HG03108 (cell line): Measurements from ENCODE around the gene CFAP100.

Experiments
- ATAC-seq: cut with Tn5 transposase; IDR thresholded peaks from one replicate; pipeline ENCODE4 v1.9.1; 2021; ENCODE audit warnings: moderate library complexity; ENCODE audit not compliant: unreplicated experiment

CFAP100 gene

DNA sequence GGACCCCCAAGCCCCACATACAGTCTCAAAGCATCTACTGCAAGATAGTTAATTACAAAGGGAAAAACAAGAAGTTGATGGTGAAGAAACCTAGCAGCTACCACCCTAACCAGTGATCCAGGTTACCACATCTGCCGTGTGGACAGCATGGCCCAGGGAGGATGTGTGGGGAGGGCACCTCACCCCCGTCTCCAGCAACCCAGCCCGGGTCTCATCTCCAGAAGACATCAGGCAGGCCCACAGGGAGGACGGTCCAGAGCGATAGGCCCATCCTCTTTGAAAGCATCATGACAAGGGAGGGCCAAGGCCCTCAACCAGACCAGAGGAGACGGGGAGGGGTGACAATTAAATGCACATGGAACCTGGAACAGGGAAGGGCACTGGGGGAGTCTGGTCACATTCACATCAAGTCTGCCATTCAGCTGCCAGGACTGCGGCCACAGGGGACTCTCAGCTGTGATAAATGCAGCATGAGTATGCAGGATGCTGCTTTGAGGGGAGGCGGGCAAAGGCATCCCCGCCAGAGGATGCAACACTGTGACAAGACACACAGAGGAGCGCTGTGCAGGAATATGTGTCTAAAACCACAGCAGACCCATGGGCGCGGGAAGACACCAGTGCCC is 62.2 kb downstream of the CFAP100 start:
- no peak for ATAC-seq

DNA sequence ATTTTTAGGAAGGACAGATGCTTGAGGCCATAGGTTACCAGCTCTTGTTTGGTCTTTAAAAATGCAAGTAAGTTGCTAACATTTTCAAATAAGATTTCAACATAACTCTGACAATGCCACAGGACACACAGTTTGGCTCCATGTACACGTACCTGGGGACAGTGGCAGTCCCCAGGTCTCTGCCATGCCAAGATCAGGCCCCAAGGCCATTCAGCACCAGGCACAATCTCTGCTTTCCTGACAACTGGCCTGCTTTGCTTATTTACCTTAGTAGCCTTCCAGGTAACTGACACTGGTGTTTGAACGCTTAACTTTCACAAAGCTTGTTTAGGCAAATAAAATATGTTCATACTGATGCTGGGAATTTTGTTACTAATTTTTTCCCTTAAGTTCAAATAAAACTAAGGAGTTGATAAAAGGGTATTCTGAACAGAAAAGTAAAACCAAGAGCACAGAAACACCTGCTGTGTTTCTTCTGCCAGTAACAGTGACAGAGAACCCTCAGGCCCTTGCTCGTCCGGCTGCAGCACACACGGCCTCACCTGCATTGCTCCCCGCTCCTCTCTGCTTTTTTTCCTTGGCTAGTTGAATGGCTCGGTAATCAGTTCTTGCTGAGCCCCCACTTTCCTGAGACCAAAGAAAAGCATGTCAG is 64.5 kb downstream of the CFAP100 start:
- no peak for ATAC-seq

DNA sequence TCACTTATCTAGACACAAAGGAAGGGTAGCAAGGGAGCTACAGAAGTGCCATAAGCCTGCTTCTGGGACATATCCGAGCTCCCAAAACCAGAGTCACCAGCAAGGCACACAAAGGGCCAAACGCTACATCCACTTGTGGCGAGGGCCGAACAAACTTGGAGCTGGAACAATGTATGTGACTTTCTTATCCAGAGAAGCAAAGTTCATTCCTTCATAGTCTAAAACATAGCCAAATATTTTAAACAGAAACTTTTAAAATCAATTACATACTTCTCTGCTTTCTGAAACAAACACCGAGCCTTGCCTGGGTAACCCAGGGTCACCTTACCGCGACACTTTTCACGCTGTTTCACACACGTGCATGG is 65.0 kb downstream of the CFAP100 start:
- no peak for ATAC-seq

DNA sequence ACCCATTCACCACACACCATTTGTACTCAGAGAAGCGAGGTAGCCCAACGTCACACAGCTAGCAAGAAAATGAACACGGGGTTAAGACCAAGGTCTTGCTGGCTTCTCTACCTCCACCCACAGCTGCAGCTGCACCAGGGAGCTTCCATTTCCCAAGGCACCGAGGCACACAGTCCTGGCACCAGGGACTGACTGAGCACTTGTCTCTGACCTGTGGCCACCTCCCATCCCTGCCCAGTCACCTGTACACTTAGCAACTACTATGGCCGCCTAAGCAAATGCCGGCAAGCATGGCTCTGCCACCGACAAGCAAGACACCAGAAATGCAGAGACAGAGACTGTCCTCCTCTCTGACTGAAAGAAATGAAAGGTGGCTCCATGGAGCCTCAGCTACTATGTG is 65.7 kb downstream of the CFAP100 start:
- no peak for ATAC-seq

DNA sequence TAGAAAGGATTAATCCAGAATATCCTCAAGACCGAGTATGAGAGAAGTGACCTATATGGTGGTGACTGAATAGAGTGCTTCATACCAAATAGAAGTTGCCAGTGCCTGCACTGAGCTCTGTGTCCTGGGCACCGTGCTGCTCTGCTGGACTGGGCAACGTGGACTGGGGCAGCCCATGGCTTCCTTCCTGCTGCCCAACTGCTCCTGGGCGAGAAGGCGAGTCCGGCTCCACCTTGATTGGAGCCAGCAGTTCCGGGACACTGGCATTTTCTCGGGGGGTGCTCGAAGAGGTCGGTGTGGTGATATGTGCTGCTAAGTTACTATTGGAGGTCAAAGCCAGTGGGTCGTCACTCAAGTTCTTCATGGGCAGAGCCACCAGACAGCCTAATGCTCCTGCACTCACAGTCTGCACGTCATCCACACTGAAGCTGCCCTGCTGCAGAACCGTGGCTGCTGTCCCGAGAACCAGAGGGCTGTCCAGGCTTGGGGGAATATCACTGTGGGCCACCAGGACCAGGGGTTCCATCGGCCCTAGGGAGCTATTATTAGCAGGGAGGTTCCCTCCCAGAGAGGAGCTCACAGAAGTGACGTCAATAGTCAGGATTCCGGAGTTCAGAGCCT is 66.9 kb downstream of the CFAP100 start:
- ATAC-seq: no peak

DNA sequence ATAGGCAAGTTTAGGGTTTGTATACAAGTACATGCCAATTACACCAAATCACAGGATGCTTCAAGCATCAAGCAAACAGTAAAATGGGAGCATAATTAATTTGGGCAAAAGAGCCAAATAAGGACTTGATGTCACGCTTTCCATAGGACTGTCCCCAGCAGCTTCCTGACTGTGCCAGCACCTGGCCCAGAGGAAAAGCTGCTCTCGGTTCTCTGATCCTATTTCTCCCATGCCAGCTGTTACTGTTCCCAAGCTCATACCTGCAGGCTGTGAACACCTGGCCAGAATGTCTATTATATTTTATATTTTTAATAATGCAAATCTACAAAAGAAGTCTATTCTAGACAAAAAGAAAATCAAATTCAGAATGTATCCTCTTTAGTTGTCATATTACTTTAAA is 68.8 kb downstream of the CFAP100 start:
- no peak for ATAC-seq

DNA sequence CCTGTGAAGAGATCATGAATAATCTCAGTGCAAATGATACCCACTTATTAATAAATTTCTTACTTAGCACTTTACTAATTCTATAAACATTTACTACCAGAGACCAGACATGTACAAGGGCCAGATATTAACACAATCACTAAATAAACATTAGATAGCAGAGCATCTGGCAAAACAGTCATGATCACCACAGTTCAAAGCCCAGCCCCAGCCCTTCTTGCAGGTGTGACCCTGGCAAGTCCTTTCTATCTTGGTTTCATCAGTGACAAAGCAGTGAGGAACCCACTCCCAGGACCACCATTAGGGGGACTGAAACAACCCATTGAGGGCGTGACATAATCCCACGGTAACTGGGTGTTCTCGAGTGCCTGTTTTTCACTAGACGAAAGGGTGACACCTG is 69.4 kb downstream of the CFAP100 start:
- ATAC-seq: no peak

DNA sequence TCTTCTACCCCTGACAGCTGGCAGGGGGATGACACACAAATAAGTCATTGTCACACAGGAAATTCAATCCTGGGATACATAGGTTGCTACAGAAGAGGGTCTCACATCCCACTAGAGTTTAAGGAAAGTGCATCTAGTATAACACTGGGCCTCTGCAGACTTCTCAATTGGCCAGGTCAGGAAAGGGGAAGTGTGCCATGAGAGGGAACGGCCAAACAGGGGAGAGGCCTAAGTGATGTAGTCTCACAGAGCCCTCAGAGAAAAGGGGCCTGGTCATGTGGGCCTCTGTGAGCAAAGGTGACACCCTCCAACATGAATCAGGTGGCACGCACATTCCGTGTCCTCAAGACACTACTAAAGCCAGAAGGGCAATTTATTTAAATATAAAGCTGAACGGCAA is 69.8 kb downstream of the CFAP100 start:
- ATAC-seq: no peak

DNA sequence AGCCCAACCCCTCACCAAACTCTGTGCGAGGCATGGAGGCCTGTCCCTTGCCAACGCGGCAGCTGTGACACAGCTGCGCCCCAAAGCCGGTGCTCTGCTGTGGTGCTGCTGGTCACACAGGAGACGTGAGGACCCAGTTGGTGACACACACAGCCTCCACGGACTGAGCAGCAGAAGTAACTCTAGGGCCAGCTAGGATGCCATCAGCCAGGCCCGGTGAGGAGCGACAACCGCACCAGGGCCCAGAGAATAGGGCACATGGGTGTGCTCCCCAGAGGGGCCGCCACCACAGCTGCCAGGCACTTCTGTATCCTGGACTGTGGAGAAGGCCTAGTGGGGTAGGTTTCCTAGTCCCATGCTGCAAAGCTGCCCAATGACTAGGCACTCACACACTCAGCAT is 70.3 kb downstream of the CFAP100 start:
- ATAC-seq: no peak

DNA sequence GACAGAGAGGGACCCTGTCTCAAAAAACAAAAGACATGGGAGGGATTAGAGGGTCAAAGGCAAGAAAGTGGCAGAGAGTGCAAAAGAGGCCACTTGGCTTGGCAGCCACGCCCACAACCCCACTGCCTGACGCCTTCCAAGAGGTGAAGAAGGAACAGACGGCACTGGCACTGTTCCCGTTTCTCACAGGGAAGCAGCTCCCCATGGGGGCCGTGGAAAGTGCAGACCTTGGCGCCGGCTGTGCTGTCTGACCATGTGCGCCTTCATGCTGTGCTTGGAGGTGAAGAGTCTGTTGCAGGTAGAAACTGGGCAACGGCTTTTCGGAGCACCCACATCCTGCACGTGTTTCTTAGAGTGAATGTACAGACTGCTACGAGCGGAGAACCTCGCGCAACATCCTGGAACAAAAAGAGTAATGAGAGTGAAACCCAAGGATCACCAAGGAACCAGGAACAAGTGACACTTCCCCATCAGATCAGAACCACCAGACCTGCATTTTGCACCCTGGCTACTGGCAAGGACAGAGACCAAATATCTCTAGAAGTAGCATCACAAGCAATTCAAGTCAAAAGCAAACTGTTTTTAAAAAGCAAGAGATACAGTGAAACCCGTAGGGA is 71.3 kb downstream of the CFAP100 start:
- no peak for ATAC-seq

DNA sequence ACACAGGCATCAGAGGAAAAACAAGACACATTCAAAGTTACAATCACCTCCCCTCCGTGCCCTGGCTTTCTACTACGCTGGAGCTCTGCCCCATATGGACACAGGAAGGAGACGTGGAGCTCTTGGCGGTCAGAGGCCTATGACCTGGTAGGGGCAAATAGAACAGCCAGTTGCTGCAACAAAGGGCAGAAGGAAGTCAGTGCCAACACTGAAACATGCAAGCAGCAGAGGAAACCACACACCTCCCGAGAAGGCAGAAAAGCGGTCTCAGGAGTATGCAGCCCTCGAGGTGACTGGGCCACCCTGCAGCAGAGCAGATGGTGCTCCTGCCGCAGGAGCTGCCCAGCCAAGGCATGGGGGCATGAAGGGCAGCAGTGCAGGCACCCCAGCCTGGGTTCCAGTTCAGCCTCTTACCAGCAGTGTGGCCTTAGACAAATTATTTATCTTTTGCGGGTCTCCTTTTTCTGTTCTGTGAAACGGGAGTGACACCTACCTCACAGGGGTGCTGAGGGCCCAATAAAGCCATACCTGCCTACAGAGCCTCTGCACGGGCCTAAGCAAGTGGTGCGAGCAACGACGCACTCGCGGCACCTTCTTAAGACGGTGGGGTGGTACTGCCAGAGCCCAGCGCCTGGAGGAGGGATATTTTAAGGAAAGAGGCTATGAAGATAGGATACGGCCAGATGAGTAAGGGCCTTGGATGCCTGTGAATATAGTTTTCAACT is 72.3 kb downstream of the CFAP100 start:
- ATAC-seq: no peak

DNA sequence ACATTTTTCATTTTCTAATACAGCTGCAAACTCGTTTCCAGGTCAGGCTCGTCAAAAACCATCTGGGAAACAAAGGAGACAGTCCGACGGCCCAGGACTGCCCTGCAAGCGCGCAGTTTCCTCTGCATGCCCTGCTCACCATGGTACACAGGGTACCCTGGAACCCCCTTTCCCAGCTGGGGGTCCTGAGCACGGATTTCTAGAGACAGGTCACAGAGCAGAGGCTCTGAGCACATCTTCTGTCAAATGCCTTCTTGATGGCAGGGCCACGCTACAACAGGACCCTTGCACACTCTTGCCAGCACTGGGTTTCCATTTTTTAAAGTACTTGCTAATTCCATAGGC is 72.9 kb downstream of the CFAP100 start:
- ATAC-seq: no peak

DNA sequence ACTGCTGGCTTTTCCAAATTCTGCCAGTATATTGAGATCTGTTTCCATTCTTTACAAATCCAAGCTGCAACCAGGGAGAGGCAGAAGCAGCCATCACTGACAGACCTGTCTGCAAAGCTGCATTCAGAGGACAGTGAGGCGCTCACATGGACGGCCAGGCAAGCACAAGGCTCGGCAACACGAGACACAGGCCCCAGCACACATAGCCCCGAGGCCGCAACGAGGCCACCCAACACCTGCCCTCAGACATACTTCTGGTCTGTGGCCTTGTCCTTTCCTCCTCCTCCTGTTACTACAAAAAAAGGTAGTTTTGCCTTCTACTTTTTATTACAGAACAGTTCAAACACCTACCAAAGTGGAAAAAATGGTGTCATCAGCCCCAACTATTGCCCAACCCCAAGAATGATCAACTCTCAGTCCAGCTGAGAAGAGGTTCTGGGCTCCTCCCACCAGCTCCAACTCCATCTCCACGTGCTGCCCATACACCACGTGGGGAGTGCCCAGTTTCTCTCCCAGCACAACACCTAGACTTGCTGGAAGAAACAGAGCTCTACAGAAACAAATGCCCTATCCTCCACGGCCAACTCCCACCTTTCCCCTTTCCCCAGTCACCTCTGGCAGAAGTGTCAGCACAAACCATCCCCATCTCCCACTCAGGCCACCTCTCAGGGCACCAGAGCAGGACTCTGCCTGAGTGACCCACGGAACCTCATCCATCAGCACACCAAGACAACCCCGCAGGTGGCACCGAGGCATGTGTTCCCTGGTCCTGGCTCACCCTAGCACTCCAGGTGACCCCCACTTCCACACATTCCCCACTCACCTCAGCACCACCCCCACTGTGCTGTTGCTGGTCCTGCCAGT is 73.6 kb downstream of the CFAP100 start:
- ATAC-seq: no peak

DNA sequence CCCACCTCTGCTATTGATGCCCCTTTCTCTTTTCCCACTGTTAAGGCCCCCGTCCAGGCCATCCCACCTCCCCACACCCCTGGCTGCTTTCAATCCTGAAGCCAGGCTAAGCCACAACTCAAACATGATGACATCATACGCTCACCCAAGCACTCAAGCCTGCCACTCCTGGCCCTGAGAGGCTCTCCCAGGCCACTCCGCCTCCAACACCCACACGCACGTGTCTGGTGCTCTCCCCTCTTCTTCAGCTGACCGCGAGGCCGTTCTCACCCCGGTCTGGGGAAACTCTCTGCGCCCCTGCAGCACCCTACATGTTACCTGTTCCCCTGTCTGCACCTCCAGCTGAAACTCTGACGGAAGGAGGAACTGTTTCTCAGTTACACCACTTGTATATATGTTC is 74.8 kb downstream of the CFAP100 start:
- no peak for ATAC-seq

DNA sequence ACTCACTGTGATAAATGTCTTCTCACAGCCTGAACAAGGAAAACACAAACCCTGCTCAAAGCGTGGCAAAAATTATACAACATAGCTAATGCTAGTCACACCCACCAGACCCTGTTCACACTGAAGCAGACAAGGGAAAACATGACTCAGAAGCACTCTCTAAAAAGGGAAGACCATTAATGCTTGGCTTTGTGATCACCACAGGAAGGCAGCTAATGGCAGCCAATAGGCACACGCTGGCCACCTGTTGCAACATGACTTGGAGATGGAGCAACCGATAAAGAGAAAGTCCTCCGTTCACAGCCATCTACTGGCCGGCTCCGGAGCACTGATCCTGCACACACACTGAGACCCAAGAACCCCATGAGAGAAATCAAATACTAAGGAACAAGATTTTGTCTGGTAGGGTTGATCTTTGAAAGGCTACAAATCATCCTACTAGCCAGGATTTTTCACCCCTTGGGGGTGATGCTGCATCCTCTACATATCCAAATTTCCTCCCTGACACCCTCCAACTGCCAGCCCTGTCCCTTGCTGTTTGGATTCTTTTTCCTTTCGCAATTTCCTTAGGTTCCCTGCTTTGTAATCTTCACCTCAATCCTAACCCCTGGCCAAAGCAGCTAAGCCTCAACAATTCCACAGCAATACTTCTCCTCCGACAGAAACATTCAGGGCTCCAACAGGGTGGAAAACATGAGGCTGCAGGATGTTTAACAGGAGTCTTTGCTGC is 77.7 kb downstream of the CFAP100 start:
- no peak for ATAC-seq

DNA sequence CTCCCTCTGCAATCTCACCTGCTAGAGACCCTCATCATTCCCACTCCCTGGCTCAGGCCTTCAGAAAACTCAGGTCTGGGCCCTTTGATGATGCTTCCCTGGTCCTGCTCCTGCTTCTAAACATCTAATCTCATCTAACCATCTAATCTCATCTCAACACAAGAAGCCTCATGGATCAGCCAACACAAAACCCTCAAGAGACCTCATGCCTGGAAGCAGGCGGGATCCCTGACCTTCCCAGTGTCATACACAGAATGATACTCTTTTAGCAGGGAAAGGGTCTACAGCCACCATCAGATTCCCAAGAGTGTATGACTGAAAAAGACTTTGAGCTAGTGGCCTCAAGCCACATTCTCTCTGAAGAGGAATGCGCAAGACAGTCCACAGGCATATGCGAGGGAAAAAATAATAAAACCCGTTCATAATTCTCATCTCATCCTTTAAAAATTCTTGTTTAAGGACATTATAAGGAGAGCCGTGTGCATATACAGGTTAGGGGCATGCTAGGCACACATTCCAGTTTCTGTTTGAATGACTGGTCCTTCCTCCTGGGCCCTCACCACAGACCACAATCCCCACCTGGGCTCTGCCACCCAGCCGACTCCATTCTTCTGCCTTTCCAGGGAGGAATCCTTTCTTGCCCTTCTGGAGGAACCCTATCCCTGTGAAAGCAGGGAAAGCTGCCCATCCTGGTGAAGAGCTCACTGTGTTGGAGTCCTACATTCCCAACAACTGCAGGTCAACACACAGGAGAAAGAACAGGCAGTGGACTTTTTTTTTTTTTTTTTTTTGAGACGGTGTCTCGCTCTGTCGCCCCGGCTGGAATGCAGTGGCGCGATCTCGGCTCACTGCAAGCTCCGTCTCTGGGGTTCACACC is 78.8 kb downstream of the CFAP100 start:
- no peak for ATAC-seq

DNA sequence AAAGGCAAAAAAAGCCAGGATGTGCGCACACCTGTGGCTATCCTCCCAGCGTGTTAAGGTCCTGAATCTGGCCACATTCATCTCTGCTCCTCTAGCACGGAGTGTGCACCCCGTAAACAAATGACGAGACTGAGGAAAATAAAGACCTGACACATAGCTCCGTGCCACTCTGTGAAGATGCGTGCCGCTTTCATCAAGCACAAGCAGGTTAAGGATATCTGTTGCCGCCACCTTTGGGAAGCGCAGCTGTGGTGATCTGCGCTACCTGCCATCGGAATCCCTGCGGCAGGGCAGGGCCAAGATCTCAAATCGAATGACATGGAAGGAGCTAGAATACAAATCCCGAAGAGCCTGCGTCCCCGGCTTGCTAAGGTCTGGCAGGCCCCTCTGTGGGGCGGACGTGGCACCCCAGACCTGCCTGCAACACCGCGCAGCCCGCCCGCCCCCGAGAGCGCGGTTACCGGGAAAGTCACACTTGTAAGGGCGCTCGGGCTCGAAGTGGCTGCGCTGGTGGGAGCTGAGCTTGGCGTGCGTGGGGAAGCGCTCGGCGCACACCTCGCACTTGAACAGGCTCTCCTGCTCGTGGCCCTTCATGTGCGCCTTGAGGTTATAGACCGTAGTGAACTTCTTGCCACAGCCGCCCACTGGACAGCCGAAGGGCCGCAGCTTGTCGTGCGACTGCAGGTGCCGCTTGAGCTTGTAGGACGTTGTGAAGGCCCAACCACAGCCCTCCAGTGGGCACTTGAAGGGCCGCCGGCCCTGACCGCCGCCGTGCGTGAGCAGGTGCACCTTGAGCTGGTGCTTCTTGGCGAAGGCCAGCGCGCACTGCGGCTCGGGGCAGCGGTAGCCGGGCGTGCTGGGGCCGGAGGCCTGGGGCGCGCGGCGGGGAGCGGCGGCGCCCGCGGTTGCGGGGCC is 80.0 kb downstream of the CFAP100 start:
- ATAC-seq: peak; percentile 14
